ENCODE measurements around the gene GMDS. TPM values are rescaled to one million over a fixed set of nuclear protein-coding genes. Genes with fewer than 3 reads are reported as not detected.

GMDS gene
- total and polyA plus RNA-seq, 9 donors, result 6.6 to 20.6 (median 11.0) TPM

DNA sequence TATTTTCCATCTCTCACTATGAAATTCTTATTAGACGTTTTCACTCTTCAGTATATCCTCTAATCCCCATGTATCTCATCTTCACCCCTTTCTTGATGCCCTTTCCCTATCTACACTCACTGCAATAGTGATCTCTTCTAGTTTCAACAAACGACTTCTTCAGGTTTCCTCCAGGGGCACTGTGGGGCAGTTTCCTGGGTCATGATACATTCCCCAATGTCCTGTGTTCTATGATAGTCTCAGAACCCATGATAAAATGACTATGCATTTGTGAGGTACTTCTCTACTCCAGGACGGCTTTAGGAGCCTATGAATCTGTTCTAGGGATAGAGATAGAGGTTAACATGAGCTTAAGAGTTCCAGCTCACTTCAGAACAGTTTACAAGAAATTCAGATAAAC, 452.4 kb downstream of the GMDS start:
- no peak overlapping the region for H3K27ac ChIP-seq
- H3K4me3 ChIP-seq, result no peak overlapping the region
- H3K9me3 ChIP-seq, result no peaks in the 10 kb centered on the region
- DNase-seq, result no peak
- intact Hi-C loops (cut with DNase I), result no loop called here
- WGBS, 3 donors, result 72 to 81% (median 78%) methylated on average over 3 of the region's 3 CpGs
- H3K36me3 ChIP-seq, result no peaks in the 10 kb centered on the region
- H3K27me3 ChIP-seq, result no peaks in the 10 kb centered on the region
- TF ChIP-seq POLR2A (IDR thresholded peaks at IDR 0.05) (no peak), EP300 (IDR thresholded peaks at IDR 0.05) (no peak)
- TF ChIP-seq, protein P1, sequence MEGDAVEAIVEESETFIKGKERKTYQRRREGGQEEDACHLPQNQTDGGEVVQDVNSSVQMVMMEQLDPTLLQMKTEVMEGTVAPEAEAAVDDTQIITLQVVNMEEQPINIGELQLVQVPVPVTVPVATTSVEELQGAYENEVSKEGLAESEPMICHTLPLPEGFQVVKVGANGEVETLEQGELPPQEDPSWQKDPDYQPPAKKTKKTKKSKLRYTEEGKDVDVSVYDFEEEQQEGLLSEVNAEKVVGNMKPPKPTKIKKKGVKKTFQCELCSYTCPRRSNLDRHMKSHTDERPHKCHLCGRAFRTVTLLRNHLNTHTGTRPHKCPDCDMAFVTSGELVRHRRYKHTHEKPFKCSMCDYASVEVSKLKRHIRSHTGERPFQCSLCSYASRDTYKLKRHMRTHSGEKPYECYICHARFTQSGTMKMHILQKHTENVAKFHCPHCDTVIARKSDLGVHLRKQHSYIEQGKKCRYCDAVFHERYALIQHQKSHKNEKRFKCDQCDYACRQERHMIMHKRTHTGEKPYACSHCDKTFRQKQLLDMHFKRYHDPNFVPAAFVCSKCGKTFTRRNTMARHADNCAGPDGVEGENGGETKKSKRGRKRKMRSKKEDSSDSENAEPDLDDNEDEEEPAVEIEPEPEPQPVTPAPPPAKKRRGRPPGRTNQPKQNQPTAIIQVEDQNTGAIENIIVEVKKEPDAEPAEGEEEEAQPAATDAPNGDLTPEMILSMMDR (IDR thresholded peaks at IDR 0.05), result no peak
- H3K4me1 ChIP-seq (ENCODE audit: insufficient read depth), result no peaks in the 10 kb centered on the region

DNA sequence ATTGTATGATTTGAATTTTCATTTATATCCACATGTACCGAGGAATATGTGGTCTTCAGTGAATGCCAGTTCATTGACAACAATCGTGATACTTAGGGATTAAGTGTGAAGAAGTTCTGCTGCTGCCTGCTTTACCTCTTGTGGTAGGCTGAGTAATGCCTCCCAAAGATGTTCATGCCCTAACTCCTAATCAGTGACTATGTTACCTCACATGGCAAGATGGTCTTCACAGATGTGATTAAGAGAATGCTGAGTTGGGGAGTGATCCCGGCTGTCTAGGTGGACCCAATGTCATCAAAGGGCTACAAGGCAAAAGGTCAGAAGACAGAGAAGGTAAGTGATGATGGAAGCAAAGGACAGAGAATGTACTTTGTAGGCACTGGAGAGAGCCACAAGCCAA, 454.7 kb downstream of the GMDS start:
- WGBS, 3 donors, result 94 to 98% (median 96%) methylated on average over 3 of the region's 3 CpGs
- Histone ChIP-seq H3K9me3 (no peaks in the 10 kb centered on the region), H3K36me3 (no peaks in the 10 kb centered on the region), H3K4me1 (ENCODE audit: insufficient read depth) (no peaks in the 10 kb centered on the region), H3K4me3 (no peak overlapping the region), H3K27me3 (no peaks in the 10 kb centered on the region), H3K27ac (no peak overlapping the region)
- TF ChIP-seq POLR2A (IDR thresholded peaks at IDR 0.05), result no peak
- no peak for TF ChIP-seq EP300 (IDR thresholded peaks at IDR 0.05)
- TF ChIP-seq, protein P1 (IDR thresholded peaks at IDR 0.05), result no peak
- DNase-seq, result no peak
- intact Hi-C loops (cut with DNase I), result no loop called here

DNA sequence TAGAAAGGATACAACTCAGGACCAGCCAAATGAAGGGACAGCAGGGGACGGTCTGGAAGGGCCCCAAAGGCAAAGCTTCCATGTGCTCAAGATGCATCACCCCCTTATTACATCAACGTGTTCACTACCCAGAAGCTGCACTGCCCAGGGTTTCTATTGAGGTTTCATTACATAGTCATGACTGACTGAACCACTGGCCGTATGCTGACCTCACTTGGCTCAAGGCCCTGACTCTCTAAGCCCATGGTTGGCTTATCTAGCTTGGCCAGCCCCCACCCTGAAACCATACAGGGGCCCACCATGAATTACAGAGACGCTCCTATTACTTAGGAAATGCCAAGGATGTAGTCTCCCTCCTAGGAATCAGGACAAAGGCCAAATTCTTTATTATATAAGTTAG, 456.3 kb downstream of the GMDS start:
- Histone ChIP-seq H3K27ac (no peak overlapping the region), H3K36me3 (no peaks in the 10 kb centered on the region), H3K4me1 (ENCODE audit: insufficient read depth) (no peaks in the 10 kb centered on the region), H3K4me3 (no peak overlapping the region), H3K27me3 (no peaks in the 10 kb centered on the region), H3K9me3 (no peaks in the 10 kb centered on the region)
- DNase-seq, result no peak
- WGBS, 3 donors, result 80 to 94% (median 88%) methylated on average over 4 of the region's 4 CpGs
- TF ChIP-seq, protein P1 (IDR thresholded peaks at IDR 0.05), result no peak
- no peak for TF ChIP-seq EP300 (IDR thresholded peaks at IDR 0.05)
- no peak for TF ChIP-seq POLR2A (IDR thresholded peaks at IDR 0.05)
- intact Hi-C loops (cut with DNase I), result no loop called here

DNA sequence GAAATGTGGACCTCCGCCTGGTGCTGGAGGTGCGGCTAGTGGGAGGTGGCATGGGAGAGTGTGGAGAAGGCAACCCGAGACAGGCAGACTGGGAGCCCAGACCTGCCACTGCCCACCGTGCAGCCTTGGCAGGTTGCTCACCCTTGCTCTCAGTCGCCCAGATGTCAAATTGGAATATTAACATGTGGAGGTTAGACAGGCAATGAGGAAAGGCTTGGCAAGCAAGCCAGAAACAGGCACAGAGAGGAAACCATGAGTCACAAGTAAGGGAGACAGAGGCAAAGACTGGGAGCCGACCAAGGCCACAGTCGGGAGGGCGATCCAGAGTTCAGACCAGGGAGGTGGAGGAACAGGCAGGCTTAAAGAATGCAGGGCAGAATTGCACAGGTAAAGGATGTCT, 457.5 kb downstream of the GMDS start:
- intact Hi-C loops (cut with DNase I), result no loop called here
- 36 to 44% (median 43%) methylated on average over 8 of the region's 8 CpGs for WGBS, 3 donors
- DNase-seq, result peak in 4 of 5 donors; percentile 20 to 53 (median 44)
- H3K36me3 ChIP-seq, result no peaks in the 10 kb centered on the region
- no peaks in the 10 kb centered on the region for H3K27me3 ChIP-seq
- H3K4me1 ChIP-seq (ENCODE audit: insufficient read depth), result no peaks in the 10 kb centered on the region
- no peaks in the 10 kb centered on the region for H3K9me3 ChIP-seq
- no peak for TF ChIP-seq EP300 (IDR thresholded peaks at IDR 0.05)
- TF ChIP-seq, protein P1 (IDR thresholded peaks at IDR 0.05), result no peak
- TF ChIP-seq POLR2A (IDR thresholded peaks at IDR 0.05), result no peak
- no peak overlapping the region for H3K27ac ChIP-seq
- H3K4me3 ChIP-seq, result no peak overlapping the region

Data from ovary (tissue), 9 donors.